ENCODE results near the gene SPN.
"Not testable (repeated sequence)": the region's sequence is repeated elsewhere in the genome, so short reads cannot be mapped to it uniquely, and the experiment has no call there.

DNA sequence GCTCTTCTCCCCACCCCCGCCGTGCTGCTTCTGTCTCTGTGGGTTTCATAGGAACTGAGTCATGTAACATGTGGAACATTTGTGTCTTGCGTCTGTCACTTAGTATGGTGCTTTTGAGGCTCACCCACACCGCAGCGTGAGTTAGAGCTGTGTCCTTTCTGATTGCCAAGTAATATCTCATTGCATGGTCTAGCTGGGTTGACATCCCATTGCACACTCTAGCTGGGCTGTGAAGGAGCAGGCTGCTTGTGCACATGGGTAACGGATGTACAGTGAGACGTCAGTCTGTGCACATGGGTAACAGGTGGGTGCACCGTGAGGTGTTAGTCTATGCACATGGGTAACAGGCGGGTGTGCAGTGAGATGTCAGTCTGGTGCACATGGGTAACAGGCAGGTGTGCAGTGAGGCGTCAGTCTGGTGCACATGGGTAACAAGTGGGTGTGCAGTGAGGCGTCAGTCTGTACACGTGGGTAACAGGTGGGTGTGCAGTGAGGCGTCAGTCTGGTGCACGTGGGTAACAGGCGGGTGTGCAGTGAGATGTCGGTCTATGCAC lies 36.2 kb upstream of the SPN start:
- TF ChIP-seq, protein P1, sequence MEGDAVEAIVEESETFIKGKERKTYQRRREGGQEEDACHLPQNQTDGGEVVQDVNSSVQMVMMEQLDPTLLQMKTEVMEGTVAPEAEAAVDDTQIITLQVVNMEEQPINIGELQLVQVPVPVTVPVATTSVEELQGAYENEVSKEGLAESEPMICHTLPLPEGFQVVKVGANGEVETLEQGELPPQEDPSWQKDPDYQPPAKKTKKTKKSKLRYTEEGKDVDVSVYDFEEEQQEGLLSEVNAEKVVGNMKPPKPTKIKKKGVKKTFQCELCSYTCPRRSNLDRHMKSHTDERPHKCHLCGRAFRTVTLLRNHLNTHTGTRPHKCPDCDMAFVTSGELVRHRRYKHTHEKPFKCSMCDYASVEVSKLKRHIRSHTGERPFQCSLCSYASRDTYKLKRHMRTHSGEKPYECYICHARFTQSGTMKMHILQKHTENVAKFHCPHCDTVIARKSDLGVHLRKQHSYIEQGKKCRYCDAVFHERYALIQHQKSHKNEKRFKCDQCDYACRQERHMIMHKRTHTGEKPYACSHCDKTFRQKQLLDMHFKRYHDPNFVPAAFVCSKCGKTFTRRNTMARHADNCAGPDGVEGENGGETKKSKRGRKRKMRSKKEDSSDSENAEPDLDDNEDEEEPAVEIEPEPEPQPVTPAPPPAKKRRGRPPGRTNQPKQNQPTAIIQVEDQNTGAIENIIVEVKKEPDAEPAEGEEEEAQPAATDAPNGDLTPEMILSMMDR (IDR thresholded peaks at IDR 0.05): not testable (repeated sequence)
- not testable (repeated sequence) for TF ChIP-seq POLR2A (IDR thresholded peaks at IDR 0.05); POLR2AphosphoS5 (IDR thresholded peaks at IDR 0.05; ENCODE audit: insufficient read depth in 1 of 2, low read depth in 1 of 2)

Measured in vagina (tissue), 2 donors.